Measurements from ENCODE around the gene GDF3. TPM values are rescaled to one million over a fixed set of nuclear protein-coding genes. Genes with fewer than 3 reads are reported as not detected.
A peak's percentile ranks its signal among the peaks of the same experiment; 100 is the strongest.
"Not testable (repeated sequence)": the region's sequence is repeated elsewhere in the genome, so short reads cannot be mapped to it uniquely, and the experiment has no call there.

Gene GDF3
- total RNA-seq, 4 donors from 2014 or later: not detected

DNA sequence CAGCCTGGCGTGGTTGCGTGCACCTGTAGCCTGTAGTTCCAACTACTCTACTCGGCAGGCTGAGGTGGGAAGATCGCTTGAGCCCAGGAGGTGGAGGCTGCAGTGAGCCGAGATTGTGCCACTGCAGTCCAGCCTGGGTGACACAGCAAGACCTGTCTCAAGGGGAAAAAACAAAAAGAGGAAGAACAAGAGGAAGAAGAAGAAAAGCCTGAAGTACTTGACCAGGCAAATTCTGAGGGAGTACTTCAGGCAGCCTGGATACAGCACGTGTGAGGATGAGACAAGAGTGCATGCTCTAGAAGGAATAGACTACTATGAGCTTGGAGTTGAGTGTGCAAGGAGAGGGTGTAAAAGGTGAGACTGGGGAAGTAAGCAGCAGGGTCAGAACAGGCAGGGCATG is 1.8 kb downstream of the GDF3 start:
- Histone ChIP-seq H3K9me3 (no peaks in the 10 kb centered on the region), H3K27ac (no peak overlapping the region), H3K4me3 (no peak overlapping the region), H3K4me1 (no peaks in the 10 kb centered on the region), H3K27me3 (no peaks in the 10 kb centered on the region), H3K36me3 (no peaks in the 10 kb centered on the region)
- no peak for DNase-seq
- TF ChIP-seq CTCF (IDR thresholded peaks at IDR 0.05) (no peak), POLR2A (IDR thresholded peaks at IDR 0.05) (no peak)
- intact Hi-C loops (cut with DNase I; ENCODE audit: low total_unique reads): no loop called here

DNA sequence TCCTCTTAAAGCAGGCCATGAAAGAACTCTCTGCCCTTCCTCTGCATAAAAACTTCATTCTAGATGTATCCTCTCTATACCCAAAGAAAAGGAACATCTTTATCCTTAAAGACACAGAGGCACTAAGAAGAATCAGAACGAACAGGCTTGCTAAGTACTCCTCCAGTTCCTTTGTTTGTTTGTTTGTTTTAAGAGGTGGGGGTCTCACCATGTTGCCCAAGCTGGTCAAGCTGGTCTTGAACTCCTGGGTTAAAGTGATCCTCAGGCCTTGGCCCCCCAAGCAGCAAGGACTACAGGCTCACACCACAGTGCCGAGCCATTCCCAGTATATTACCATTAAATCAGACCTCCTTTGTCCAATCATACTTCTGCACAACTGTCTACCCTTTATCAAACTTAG is 14.0 kb downstream of the GDF3 start:
- intact Hi-C loops (cut with DNase I; ENCODE audit: low total_unique reads): no loop called here
- no peak for TF ChIP-seq CTCF (IDR thresholded peaks at IDR 0.05)
- no peak for TF ChIP-seq POLR2A (IDR thresholded peaks at IDR 0.05)
- no peaks in the 10 kb centered on the region for H3K27me3 ChIP-seq
- H3K4me1 ChIP-seq: no peaks in the 10 kb centered on the region
- H3K4me3 ChIP-seq: no peak overlapping the region
- DNase-seq: no peak
- no peaks in the 10 kb centered on the region for H3K36me3 ChIP-seq
- no peak overlapping the region for H3K27ac ChIP-seq
- no peaks in the 10 kb centered on the region for H3K9me3 ChIP-seq

DNA sequence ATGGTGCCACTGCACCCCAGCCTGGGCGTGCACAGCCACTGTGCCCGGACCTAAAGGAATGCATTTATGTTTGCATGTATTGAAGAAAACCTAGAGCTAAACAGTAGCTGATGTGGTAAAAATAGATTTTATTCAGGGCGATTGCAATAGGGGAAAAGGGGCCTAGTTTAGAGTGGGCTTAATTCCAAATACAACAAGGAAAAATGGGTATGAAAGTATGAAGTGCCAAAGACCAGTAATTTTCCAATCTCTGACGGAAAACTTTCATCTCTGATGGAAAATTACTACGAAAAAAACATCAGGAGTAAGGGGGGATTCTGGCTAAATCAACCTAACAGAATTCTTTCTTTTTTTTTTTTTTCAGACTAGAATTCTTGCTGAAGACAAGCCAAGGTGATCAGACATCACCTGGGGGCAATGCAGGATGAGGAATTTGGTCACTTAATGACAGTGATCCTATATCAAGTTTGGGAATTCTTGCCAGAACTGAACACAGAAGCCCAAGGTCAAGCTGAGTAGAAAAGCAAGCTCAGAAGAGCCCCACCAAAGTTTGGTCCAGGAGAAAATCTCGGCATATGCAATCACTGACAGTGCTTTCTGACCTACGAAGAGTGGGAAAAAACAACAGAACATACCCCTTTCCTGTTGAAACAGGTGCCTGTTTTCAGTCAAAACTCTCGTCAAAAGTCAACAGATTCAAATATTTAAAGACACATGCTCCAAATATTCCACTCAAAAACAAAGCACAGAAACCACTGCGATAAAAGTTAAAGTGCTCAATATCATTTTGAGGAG is 16.1 kb downstream of the GDF3 start:
- intact Hi-C loops (cut with DNase I; ENCODE audit: low total_unique reads): no loop called here
- Histone ChIP-seq H3K9me3 (no peaks in the 10 kb centered on the region), H3K4me1 (no peaks in the 10 kb centered on the region), H3K27me3 (no peaks in the 10 kb centered on the region), H3K36me3 (no peaks in the 10 kb centered on the region), H3K4me3 (no peak overlapping the region), H3K27ac (no peak overlapping the region)
- DNase-seq: no peak
- TF ChIP-seq POLR2A (IDR thresholded peaks at IDR 0.05) (no peak), CTCF (IDR thresholded peaks at IDR 0.05) (no peak)

DNA sequence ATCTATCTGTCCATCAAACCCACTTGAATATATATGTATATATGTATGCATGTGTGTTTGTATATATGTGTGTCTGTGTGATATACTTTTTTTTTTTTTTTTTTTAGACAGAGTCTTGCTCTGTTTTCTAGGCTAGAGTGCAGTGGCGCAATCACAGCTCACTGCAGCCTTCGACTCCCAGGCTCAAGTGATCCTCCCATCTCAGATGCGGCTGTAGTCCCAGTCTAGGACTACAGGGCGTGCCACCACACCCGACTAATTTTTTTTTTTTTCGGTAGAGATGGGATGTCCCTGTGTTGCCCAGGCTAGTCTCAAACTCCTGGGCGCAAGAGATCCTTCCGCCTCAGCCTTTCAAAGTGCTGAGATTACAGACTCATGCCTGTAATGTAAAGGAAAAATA is 16.8 kb downstream of the GDF3 start:
- TF ChIP-seq POLR2A (IDR thresholded peaks at IDR 0.05): no peak
- no peak for TF ChIP-seq CTCF (IDR thresholded peaks at IDR 0.05)
- no peak overlapping the region for H3K27ac ChIP-seq
- H3K4me3 ChIP-seq: no peak overlapping the region
- no peaks in the 10 kb centered on the region for H3K36me3 ChIP-seq
- intact Hi-C loops (cut with DNase I; ENCODE audit: low total_unique reads): no loop called here
- DNase-seq: no peak
- H3K9me3 ChIP-seq: no peaks in the 10 kb centered on the region
- H3K4me1 ChIP-seq: no peaks in the 10 kb centered on the region
- no peaks in the 10 kb centered on the region for H3K27me3 ChIP-seq

DNA sequence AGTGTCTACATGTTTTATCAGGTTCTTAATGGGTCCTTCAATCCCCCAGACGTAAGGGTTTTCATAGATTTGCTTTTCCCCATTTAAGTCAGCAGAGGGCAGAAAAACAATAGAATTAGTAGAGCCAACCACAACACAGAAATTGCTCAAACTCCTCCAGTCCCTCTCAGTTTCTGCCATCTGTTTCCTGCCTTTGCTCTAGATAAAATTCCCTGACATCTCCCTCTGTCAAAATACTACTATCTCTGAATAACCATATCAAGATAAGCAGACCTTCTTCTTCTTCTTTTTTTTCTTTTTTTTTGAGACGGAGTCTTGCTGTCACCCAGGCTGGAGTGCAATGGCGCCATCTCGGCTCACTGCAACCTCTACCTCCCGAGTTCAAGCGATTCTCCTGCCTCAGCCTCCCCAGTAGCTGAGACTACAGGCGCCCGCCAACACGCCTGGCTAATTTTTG is 18.1 kb downstream of the GDF3 start:
- H3K4me3 ChIP-seq; DNase-seq; H3K27ac ChIP-seq; H3K4me1 ChIP-seq; intact Hi-C loops (cut with DNase I; ENCODE audit: low total_unique reads); H3K9me3 ChIP-seq; H3K36me3 ChIP-seq; H3K27me3 ChIP-seq: not testable (repeated sequence)
- TF ChIP-seq CTCF (IDR thresholded peaks at IDR 0.05): peak in 1 of 4 experiments; percentile 43

DNA sequence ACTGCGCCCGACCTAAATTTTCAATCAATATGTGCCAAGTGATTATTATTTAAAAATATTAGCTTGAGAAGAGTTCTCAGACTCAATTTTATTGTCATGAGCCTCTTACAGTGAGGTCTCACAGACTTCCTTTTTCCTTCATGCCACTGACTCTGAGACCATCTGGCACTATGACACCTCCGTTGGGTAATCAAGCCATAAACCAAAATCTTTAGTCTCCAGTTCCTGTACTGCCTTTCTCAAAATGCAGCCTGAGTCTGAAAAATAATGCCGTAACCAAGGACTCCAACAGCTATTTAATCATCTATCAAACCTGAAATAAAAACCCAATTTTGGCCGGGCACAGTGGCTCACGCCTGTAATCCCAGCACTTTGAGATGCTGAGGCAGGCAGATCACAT is 20.1 kb downstream of the GDF3 start:
- H3K4me3 ChIP-seq; H3K27ac ChIP-seq; H3K4me1 ChIP-seq; DNase-seq; intact Hi-C loops (cut with DNase I; ENCODE audit: low total_unique reads); H3K27me3 ChIP-seq; H3K36me3 ChIP-seq; H3K9me3 ChIP-seq: not testable (repeated sequence)

Measured in uterus (tissue), 4 donors.